ENCODE results near the gene SLC44A4. TPM values are rescaled to one million over a fixed set of nuclear protein-coding genes. Genes with fewer than 3 reads are reported as not detected.
A peak's percentile ranks its signal among the peaks of the same experiment; 100 is the strongest.
"Not testable (repeated sequence)": the region's sequence is repeated elsewhere in the genome, so short reads cannot be mapped to it uniquely, and the experiment has no call there.

SLC44A4 gene
- total and polyA plus RNA-seq, 3 donors from 2014 or later, result 0.87 to 6.3 (median 1.2) TPM

GRCh38 chr6:31907158-31907813 lies 28.5 kb upstream of the SLC44A4 start:
- DNase-seq, result peak; percentile 57
- intact Hi-C loops (cut with DNase I; ENCODE audit: low total_unique reads), result no loop called here

GRCh38 chr6:31906727-31907126 lies 27.9 kb upstream of the SLC44A4 start:
- 81 to 84% methylated on average over 8 of the region's 8 CpGs for WGBS, 2 donors
- H3K36me3 ChIP-seq (ENCODE audit: low read depth, missing control alignments); intact Hi-C loops (cut with DNase I; ENCODE audit: low total_unique reads); H3K27ac ChIP-seq; H3K4me3 ChIP-seq; H3K27me3 ChIP-seq; DNase-seq; H3K9me3 ChIP-seq: not testable (repeated sequence)
- peaks cover 24% of the 10 kb centered on the region for H3K4me1 ChIP-seq

More at GRCh38 chr6:31907158-31907813, 28.5 kb upstream of the SLC44A4 start:
- TF ChIP-seq POLR2A (IDR thresholded peaks at IDR 0.05) (no peak), CTCF (IDR thresholded peaks at IDR 0.05) (no peak)
- WGBS, 2 donors, result 51 to 59% methylated on average over 7 of the region's 7 CpGs
- no peaks in the 10 kb centered on the region for H3K9me3 ChIP-seq
- H3K4me1 ChIP-seq, result peaks cover 24% of the 10 kb centered on the region
- H3K27ac ChIP-seq, result no peak overlapping the region
- H3K36me3 ChIP-seq (ENCODE audit: low read depth, missing control alignments), result no peaks in the 10 kb centered on the region
- no peak overlapping the region for H3K4me3 ChIP-seq
- H3K27me3 ChIP-seq, result no peaks in the 10 kb centered on the region

GRCh38 chr6:31906122-31906521 lies 27.3 kb upstream of the SLC44A4 start:
- H3K27ac ChIP-seq, result no peak overlapping the region
- H3K4me3 ChIP-seq, result no peak overlapping the region
- no peak for DNase-seq
- H3K9me3 ChIP-seq, result no peaks in the 10 kb centered on the region
- H3K4me1 ChIP-seq, result peaks cover 28% of the 10 kb centered on the region
- 52 to 57% methylated on average over 4 of the region's 4 CpGs for WGBS, 2 donors
- H3K36me3 ChIP-seq (ENCODE audit: low read depth, missing control alignments), result no peaks in the 10 kb centered on the region
- intact Hi-C loops (cut with DNase I; ENCODE audit: low total_unique reads), result no loop called here
- TF ChIP-seq POLR2A (IDR thresholded peaks at IDR 0.05) (no peak), CTCF (IDR thresholded peaks at IDR 0.05) (no peak)
- H3K27me3 ChIP-seq, result no peaks in the 10 kb centered on the region

DNA sequence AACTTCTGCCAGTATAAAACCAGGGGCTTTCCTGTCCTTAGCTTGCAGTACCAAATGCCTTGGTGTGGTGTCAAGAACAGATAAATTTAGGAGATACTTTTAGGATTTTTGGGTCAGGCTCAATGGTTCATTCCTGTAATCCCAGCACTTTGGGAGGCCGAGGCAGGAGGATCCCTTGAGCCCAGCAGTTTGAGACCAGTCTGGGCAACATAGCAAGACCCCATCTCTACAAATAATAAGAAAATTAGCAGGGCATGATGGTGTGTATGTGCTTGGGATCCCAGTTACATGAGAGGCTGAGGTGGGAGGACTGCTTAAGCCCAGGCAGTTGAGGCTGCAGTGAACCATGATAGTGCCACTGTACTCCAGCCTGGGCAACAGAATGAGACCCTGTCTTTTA lies 26.2 kb upstream of the SLC44A4 start:
- H3K27me3 ChIP-seq, result no peaks in the 10 kb centered on the region
- H3K36me3 ChIP-seq (ENCODE audit: low read depth, missing control alignments), result no peaks in the 10 kb centered on the region
- DNase-seq, result no peak
- intact Hi-C loops (cut with DNase I; ENCODE audit: low total_unique reads), result no loop called here
- H3K4me1 ChIP-seq, result peaks cover 39% of the 10 kb centered on the region
- no peaks in the 10 kb centered on the region for H3K9me3 ChIP-seq
- TF ChIP-seq CTCF (IDR thresholded peaks at IDR 0.05), result no peak
- no peak for TF ChIP-seq POLR2A (IDR thresholded peaks at IDR 0.05)
- WGBS, 2 donors, result 86 to 97% methylated on average over 1 of the region's 1 CpG
- H3K27ac ChIP-seq, result no peak overlapping the region
- H3K4me3 ChIP-seq, result no peak overlapping the region

GRCh38 chr6:31903957-31904356 lies 25.2 kb upstream of the SLC44A4 start:
- Histone ChIP-seq H3K36me3 (ENCODE audit: low read depth, missing control alignments) (no peaks in the 10 kb centered on the region), H3K9me3 (no peaks in the 10 kb centered on the region), H3K27me3 (no peaks in the 10 kb centered on the region), H3K4me1 (peaks cover 44% of the 10 kb centered on the region), H3K4me3 (no peak overlapping the region), H3K27ac (peak overlapping the region; percentile 29 to 83)
- no peak for TF ChIP-seq POLR2A (IDR thresholded peaks at IDR 0.05)
- DNase-seq, result peak; percentile 56
- 44 to 73% methylated on average over 3 of the region's 3 CpGs for WGBS, 2 donors
- intact Hi-C loops (cut with DNase I; ENCODE audit: low total_unique reads), result no loop called here
